GM18873 (cell line): Measurements from ENCODE around the gene CD96.
"Not testable (repeated sequence)": the region's sequence is repeated elsewhere in the genome, so short reads cannot be mapped to it uniquely, and the experiment has no call there.

Experiments
- ATAC-seq: cut with Tn5 transposase; IDR thresholded peaks from one replicate; pipeline ENCODE4 v1.9.1; 2021; ENCODE audit warnings: mild to moderate bottlenecking, moderate library complexity, moderate number of reproducible peaks; ENCODE audit not compliant: unreplicated experiment, low FRiP score

The CD96 gene

DNA sequence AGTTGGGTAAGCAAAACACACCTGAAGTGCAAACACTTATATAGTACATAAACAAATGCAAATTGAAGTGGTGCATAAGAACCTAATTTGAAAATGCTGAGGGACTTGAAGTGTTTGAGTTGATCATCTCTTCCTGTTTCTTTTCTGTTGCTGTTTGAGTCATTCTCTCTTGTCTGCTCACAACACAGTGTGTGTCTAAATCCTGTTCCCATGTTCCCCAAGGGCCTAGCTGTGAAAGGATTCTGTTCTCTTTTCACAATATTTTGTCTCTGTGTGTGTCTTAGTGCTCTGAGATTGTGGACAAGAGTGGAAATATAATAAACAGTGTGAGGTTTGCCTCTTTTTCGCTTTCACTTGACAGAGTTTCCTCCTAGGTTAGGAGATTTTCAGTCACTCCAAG lies 6.1 kb downstream of the CD96 start:
- peak; percentile 55 for ATAC-seq

DNA sequence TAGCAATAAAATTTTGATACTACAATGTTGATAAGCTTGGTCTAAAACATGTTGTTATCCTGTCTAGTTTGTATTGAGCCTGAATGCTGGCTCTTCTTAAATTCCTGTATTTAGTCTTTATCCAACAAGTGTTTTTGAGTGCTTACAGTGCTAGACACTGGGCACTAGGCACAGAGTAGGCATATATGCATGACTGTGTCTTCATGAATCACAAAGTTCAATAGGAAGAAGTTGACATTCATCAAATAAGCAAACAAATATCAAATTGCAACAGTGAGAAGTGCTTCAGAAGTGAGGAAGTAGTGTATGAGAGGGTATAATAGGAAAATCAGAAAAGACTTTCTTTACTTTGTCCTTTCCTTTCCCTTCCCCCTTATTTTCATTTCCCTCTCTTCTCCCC lies 6.8 kb downstream of the CD96 start:
- ATAC-seq = no peak

DNA sequence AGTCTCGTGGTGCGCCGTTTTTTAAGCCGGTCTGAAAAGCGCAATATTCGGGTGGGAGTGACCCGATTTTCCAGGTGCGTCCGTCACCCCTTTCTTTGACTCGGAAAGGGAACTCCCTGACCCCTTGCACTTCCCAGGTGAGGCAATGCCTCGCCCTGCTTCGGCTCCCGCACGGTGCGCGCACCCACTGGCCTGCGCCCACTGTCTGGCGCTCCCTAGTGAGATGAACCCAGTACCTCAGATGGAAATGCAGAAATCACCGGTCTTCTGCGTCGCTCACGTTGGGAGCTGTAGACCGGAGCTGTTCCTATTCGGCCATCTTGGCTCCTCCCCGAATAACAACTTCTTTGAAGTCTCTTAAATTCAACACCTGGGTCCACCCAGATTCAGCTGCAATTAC lies 19.9 kb downstream of the CD96 start:
- ATAC-seq = not testable (repeated sequence)

DNA sequence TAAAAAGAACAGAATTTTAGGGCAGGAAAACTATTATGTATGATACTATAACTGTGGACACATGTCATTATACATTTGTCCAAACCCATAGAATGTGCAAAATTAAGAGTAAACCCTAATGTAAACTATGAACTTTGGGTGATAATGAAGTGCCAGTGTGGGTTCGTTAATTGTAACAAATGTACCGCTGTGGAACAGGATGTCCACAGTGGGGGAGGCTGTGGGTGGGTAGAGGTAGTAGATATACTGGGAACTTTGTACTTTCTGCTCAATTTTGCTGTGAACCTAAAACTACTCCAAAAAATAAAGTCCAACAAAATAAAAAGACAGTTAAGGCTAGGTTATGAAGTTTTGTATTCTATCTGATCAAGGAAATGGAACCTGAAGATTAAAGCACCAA lies 24.8 kb downstream of the CD96 start:
- ATAC-seq = no peak

DNA sequence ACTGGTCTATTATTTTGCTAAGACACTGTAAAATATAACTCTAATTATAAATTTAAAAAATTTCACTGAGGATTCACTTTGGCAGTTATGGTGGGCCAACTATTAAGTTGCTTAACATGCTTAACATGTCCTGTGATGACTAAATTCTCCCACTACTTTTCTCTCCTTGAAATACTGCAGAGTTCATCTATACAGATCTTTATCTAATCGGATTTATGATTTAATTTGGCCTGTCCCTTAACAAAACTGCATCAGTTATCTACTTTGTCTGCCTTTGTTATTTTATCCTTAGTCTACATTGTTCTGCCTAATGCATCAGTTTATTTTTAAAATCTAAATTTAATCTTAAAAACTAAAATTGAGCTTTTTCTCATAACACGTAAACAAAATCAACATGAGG lies 26.4 kb downstream of the CD96 start:
- no peak for ATAC-seq

DNA sequence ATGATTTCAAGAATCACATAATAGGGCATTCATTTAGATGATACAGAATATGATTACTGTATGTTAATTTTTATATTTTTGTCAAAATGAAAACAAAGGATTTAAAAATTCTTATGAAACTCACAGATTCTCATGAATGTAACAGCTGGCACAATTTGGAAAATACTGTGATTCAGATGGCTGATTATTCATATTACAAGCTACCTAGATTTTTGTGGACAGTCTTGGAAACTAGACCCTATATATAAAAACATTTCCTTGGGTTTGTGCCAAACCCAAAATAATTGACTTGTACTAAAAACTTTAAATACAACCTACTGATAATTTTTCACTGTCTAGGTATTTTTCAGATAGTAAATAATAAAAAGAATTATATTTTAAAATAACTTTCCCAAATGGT lies 26.9 kb downstream of the CD96 start:
- no peak for ATAC-seq

DNA sequence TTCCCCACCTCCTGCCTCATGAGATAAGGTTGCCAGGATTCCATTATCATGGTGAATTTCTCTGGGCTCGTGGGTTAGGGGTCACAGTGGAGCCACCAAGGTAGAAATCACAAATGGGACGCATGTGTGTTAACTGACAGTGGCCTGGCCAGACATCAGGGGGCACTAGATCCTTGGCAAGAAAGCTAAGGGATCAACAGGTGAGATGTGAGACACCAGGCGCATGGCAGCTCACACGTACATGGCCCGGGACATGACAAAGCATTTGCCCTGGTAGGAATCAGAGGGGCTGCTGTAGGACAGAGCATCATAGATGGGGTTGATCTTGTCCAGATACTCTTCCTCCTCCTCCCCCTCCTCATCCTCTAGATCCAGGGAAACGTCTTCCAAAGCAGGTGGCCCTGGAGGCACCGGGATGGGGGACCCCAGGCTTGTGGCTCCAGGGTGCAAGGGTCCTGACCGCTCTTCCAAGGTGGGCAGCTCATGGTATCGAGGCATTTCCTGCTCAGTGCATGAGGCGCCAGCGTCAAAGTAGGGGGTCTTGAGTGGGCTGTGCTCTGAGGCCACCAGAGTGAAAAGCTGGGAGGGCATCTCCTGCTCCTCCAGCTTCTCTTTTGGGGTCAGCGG lies 28.5 kb downstream of the CD96 start:
- no peak for ATAC-seq

DNA sequence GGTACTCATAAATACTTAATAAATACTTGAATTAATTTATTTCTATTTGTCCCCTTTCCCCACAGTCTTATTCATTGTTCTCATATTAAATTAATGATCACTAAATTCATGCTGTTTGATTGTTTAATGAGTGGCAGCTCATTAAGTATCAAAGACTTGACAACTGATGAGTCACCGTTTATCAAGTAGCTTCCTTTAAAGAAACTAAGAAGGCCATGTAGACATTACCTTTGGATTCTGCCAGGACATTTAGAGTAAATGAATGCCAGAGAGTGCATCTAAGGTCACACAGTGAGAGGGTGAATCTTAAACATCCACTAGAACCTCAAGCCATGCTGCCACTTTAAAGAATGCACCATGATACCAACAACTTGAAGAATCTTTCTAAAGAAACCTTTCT lies 29.3 kb downstream of the CD96 start:
- no peak for ATAC-seq

DNA sequence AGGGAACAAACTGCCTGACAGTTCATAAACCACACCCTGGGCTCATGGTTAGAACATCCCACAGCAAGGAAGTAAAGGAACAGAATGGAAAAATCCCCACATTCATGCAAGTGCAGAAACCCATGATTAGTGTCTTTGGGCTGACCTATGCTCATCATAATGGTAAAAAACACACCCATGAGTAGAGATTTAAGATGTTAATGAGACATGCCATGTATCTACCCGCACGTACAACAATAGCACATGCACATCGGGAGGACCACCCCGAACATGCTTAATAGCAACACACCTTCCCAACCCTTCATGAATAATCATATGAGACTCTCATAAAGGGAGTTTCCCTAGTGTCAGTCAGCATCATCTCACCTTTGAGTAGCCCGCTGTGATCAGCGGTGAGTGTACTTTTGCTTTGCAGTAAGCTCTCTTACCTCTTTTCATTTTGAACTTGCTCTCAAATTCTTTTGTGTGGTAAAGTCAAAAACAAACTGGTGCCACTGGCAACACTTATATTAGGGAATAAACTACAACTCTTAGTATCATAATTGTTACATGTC lies 30.0 kb downstream of the CD96 start:
- ATAC-seq = no peak

DNA sequence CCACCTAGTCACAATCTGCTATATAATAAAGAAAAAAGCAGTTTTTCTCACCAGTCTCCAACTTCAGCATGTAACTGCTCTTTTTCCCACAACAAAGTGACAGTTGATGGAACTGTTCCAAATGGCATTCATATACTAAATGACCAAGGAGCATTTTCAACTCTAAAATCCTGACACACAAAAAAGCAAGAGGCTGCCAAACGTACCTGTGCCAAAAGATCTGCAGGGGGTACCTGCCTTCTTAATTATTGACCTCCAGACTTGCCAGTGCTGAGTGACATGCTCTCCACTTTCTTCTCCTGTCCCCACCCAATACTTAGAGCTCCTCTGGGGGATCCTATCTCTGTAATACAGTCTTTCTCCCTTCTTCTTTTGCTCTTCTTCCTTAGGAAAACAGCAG lies 35.1 kb downstream of the CD96 start:
- ATAC-seq = no peak

DNA sequence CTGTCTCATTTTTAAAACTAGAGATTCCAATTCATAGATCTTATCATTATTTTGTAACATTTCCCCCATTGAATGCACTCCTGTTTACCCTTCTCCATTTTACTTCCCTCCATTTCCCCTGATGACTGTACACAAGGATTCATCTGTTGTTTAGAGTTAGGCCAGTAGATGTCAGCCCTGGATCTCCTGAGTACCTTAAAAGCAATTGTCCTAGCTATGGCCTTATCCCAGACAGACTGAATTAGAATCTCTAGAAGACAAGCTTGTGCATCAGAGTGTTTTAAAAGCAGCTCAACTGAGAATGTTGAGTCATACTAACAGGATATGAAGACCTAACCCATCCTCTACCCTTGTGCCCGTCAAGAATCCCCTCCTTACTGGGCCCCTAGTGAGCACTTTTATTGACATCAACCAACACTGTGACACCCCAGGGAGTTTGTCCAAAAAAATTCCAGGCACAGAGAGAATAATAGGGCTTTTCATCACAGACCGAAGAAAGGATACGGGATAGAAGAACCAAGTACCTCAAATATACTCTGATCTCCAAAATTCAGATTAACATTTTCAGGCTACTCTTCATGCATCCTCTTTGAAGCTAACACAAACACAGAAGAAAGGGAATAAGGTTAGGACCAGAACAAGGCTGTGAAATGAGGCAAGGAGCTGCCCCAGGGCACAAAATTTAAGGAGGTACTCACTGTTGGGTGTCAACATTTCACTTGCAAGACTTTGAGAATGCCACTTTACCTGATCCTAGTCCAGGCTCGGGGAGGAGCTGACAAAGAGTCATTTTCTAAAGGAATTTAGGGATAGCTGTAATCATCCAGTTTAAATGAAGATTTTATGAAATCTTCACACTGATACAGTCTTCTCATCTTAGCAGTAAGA lies 36.0 kb downstream of the CD96 start:
- ATAC-seq = peak; percentile 97

DNA sequence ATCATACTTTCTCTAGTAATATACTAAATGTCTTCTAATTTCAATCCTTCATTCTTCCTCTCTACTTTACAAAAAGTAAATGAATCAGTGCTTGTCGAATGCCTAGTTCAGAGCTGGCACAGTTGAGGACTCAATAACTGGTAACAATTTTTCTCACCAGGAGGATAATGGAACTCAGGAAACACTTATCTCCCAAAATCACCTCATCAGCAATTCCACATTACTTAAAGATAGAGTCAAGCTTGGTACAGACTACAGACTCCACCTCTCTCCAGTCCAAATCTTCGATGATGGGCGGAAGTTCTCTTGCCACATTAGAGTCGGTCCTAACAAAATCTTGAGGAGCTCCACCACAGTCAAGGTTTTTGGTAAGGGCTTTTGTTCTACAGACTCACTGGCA lies 36.9 kb downstream of the CD96 start:
- no peak for ATAC-seq

DNA sequence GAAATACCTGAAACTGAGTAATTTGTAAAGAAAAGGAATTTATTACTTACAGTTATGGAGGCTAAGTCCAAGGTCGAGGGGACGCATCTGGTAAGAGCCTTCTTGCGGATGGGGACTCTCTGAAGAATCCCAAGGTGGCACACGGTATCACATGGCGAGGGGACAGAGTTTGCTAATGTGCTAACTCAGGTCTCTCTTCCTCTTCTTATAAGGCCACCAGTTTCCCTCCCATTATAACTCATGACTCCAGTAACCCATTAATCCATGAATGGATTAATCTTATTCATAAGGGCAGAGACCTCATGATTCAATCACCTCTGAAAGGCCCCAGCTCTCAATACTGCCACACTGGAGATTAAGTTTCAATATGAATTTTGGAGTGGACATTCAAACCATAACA lies 37.5 kb downstream of the CD96 start:
- no peak for ATAC-seq

DNA sequence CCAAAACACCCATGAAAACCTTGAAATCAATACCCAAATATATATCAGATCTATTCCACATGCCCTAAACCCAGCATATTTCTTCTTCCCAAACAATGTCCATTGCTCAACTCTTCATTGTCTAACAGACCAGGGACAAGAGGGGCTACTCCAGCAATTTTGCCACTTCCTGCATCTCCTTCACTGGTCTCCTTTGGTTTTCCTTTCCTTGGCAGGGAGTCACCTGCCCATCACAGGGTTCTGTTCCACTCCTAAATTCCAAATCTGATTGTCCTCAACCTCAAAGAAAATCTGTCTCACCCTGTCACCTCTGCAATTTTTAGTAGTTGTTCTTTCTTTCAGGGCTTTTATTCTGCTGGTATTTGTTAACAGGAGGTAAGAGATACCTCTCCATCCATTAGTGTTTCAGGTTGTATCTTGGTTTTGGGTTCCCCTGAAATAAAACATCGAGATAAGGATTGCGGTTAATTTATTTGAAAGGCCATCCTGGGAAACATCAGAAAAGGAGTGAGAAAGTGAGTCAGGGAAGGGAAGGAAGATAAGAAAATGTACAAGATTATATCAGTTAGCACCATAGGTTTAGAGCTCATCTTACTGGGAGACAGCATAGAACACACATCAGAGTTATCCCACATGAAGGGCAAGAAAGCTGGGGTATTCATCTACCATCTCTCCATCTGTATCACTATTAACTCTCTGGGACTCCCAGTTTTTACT lies 39.6 kb downstream of the CD96 start:
- no peak for ATAC-seq

DNA sequence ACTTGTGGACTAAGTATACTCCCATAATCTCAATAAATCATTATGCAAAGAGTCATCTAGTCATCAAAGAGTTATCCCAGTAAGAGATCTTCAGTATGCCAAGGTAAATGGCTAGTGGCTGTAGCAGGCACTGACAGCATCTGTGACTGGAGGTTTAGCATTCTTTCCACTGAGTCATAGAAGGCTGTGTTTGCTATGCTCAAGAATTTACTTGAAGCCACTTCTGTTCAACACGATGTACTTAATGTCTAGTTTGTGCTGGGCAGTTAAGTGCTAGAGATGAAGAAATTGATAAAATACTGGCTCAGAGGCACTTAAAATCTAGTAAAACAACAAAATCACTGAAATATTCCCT lies 40.1 kb downstream of the CD96 start:
- no peak for ATAC-seq

DNA sequence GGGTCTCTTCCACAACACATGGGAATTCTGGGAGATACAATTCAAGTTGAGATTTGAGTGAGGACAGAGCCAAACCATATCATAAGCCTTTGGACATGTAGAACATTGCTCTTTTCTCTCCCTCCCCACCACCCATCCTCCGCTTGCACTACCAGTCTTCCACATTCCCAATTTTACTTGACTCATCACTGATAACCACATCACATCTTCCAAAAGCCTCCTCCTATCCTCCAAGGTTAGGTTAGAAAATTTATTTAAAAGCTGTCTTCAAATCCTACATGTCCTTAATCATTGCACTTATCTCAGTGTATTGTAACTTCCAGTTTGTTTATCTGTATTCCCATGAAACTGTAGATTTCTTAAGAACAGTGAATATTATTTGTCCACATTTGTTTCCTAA lies 42.7 kb downstream of the CD96 start:
- ATAC-seq = no peak

DNA sequence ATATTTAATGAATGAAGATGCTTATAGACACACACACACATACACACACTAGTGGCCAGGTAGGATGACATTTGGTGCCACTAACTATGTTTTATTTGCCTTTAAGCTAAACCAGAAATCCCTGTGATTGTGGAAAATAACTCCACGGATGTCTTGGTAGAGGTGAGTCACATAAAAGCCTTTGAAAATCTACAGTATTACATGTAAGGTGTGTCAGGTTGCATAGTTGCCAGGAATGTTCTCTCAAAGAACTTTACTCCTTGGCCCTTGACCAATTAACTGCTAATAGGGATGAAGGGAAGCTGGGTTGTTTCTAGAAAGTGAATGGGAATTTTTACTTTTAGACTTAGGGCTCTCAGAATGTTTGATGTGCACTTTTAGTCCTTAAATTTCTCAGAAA lies 43.2 kb downstream of the CD96 start:
- no peak for ATAC-seq

DNA sequence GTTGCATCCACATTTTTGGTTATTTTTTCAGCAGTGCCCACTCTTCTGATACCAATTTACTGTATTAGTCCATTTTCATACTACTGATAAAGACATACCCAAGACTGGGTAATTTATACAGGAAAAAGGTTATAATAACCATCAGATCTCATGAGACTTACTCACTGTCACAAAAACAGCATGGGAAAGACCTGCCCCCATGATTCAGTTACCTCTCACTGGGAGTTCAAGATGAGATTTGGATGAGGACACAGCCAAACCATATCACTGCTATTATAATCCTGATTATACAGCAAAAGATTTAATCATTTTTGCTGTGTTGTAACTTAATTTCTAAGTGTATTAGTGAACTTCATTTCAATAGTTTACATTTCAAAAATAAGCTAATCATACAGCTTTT lies 46.5 kb downstream of the CD96 start:
- no peak for ATAC-seq

DNA sequence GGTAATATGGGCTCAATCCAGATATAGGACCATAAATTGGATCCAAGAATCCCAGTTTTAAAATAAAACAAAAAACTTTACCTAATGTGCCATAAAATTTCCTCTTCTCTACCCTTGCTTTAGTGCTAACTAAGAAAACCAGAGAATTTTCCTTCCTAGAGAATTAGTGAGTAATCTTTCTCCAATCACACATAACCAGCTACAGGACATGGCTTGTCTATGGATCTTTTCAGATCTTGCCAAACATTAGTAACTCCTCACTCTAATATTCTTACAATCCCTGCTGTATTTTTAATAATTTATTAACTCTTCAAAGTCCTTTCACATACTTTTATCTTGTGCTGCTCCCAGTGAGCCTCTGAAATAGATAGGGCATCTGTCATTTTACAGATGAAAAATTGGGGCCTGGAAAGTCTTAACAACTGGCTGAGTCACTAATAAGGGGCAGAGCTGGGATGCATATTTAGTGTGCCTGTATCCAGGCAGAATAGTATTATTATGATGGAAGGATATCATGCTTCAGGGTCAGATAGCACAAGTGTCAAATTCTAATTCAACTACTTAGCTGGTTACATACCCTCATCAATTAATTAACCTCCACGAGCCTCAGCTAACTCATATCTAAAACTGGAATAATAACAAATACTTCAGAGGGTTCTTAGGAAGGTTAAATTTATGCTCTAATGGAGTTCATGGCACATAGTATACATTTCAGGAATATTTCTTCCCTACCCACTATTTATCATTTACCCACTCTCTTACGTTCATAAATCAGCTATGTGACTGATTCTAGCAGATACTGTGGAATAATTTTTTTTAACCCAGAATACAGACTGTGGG lies 47.5 kb downstream of the CD96 start:
- no peak for ATAC-seq

DNA sequence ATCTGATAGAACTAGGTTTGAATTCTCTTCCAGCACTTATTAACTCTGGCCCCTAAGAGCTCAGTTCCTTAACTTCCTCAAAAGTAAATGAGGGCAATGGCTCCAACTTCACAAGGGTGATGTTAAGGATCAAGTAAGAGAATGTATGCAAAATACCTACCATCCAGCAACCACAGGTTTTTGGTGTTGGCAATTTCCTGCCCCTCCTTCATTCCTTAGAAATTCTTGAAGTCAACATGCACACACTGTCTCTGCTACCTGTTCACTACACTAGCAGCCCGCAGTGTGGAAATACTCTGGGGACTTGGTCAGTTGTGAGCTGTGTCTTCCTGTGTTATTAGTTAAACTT lies 48.1 kb downstream of the CD96 start:
- no peak for ATAC-seq

DNA sequence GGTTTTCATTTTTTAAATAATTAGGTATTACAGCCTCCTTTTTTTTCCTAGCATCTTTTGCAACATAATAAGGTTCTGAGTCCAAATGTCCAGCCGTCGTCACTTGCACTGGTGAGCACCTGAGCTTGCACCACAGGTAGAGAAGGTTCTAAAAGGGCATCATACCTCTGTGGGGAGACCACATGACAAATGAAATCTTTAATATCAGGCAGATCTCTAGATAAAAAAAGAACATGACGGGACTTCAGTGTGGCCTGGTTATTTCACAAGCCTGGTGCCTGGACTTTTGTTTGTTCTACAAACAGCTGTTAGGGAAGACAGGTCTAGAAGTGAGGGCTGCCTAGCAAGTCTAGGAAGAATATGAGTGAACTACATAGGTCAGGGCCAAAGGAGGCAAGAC lies 49.6 kb downstream of the CD96 start:
- no peak for ATAC-seq
